Type B pancreatic cell (in vitro differentiated cells): ENCODE measurements around the gene ZNF865. TPM values are rescaled to one million over a fixed set of nuclear protein-coding genes. Genes with fewer than 3 reads are reported as not detected.

Experiments
- DNase-seq: peaks from one replicate; pipeline ENCODE4 v3.0.0; 2021; ENCODE audit warnings: mixed read lengths; ENCODE audit not compliant: unreplicated experiment; ENCODE audit errors: extremely low spot score
- H3K27ac Mint-ChIP-seq: 2 replicates; pipeline ENCODE4 v1.8.0; 2021; ENCODE audit warnings: mild to moderate bottlenecking, mixed read lengths
- H3K27me3 Mint-ChIP-seq: 2 replicates; pipeline ENCODE4 v1.8.0; 2021; ENCODE audit warnings: mixed read lengths
- H3K36me3 Mint-ChIP-seq: 2 replicates; pipeline ENCODE4 v1.8.0; 2021; ENCODE audit warnings: mixed read lengths
- H3K4me1 Mint-ChIP-seq: one replicate; pipeline ENCODE4 v1.8.0; 2021; ENCODE audit warnings: mixed read lengths; ENCODE audit not compliant: unreplicated experiment
- H3K4me3 Mint-ChIP-seq: 2 replicates; pipeline ENCODE4 v1.8.0; 2021; ENCODE audit warnings: mild to moderate bottlenecking, mixed read lengths
- H3K9me3 Mint-ChIP-seq: 2 replicates; pipeline ENCODE4 v1.8.0; 2021; ENCODE audit warnings: mixed read lengths
- CTCF ChIP-seq: fragments of 200-600 bp; sonication (generic); conservative IDR thresholded peaks from 2 replicates; pipeline ENCODE4 v1.5.0; 2021; ENCODE audit warnings: antibody characterized with exemption, mild to moderate bottlenecking
- total RNA-seq: library from RNA; stranded (reverse); gene quantifications from 2 replicates; pipeline ENCODE4 v1.2.1, GENCODE V29; 2021; ENCODE audit warnings: low replicate concordance

The ZNF865 gene
- total RNA-seq, 1 donor from 2014 or later = 16.2 TPM

- no peak overlapping the region for H3K27ac Mint-ChIP-seq
- H3K27me3 Mint-ChIP-seq = no peaks in the 10 kb centered on the region
- no peaks in the 10 kb centered on the region for H3K9me3 Mint-ChIP-seq
- H3K4me3 Mint-ChIP-seq = no peak overlapping the region
- H3K4me1 Mint-ChIP-seq = peaks cover 14% of the 10 kb centered on the region
- peaks cover 29% of the 10 kb centered on the region for H3K36me3 Mint-ChIP-seq
- no peak for DNase-seq
- no peak for TF ChIP-seq CTCF
These were observed 12.9 kb upstream of the ZNF865 start for GRCh38 chr19:55592391-55593090.

DNA sequence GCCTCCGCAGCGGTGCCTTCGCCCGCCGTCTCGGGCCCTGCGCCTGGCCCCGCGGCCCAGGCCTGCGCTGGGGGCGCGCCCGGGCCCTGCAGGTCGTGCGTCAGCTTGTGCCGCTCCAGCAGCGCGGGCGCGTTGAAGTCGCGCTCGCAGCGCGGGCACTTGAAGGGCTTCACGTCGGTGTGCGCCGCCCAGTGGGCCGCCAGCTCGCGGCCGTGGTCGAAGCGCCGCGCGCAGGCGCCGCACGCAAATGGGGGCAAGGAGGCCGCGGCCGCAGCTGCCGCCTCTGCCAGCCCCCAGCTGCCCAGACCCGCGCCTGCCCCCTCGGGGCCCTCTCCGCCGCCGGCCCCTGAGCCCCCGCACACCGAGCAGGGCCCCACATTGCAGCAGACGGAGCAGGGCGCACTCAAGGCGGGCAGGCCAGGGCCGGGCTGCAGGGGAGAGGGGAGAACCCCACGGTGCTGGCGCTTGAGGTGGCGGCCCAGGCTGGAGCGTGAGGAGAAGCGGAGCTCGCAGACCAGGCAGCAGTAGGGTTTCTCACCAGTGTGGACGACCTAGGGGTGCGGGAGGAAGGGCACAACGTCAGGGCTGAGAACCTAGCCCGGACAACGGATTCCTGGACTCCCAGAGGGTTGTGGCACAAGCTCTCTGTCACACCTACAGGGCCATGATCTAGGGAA is 12.2 kb upstream of the ZNF865 start:
- Mint-ChIP-seq H3K4me3 (no peak overlapping the region), H3K9me3 (no peaks in the 10 kb centered on the region), H3K27me3 (no peaks in the 10 kb centered on the region), H3K36me3 (peaks cover 29% of the 10 kb centered on the region), H3K27ac (no peak overlapping the region), H3K4me1 (peaks cover 14% of the 10 kb centered on the region)
- DNase-seq = no peak
- no peak for TF ChIP-seq CTCF

GRCh38 chr19:55594996-55595545 is 10.4 kb upstream of the ZNF865 start:
- Mint-ChIP-seq H3K4me3 (no peak overlapping the region), H3K9me3 (no peaks in the 10 kb centered on the region), H3K4me1 (peaks cover 15% of the 10 kb centered on the region), H3K36me3 (peaks cover 35% of the 10 kb centered on the region), H3K27ac (peak overlapping the region; percentile 7), H3K27me3 (no peaks in the 10 kb centered on the region)
- DNase-seq = no peak
- no peak for TF ChIP-seq CTCF

DNA sequence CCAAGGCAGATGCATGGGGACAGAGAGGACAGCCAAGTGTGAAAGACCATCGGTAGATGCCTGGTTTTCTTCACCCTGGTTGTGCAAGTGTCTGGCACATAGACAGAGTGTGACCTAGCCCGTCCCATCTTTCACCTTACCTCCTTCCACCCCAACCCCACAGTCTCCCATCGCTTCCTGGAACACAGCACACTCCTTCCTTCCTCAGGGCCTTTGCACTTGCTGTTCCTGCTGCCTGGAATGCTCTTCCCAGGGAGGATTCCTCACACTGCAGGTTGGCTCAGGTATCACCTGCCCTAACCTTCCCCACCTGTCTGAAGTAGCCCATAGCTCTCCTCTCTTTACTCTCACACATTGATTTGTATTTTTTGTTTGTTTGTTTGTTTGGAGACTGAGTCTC is 9.1 kb upstream of the ZNF865 start:
- Mint-ChIP-seq H3K27me3 (no peaks in the 10 kb centered on the region), H3K27ac (no peak overlapping the region), H3K36me3 (peaks cover 35% of the 10 kb centered on the region), H3K4me1 (peaks cover 17% of the 10 kb centered on the region), H3K9me3 (no peaks in the 10 kb centered on the region), H3K4me3 (no peak overlapping the region)
- no peak for TF ChIP-seq CTCF
- DNase-seq = no peak

DNA sequence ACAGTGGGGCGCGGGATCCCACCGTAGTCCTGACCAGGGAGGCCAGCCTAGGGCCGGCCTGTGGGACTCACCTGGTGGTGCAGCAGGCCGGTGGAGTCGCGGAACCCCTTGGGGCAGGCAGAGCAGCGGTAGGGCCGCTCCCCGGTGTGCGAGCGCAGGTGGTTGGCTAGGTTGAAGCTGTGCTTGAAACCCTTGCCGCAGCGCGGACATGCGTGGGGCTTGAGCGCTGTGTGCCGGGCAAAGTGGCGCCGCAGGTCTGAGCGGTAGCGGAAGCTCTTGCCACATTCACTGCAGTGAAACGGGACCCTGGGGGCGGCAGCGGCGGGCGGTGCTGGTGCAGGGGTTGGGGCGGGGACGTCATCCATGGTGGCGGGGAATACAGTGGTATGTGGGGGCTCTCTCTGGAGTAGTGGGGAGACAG is 7.9 kb upstream of the ZNF865 start:
- no peak for TF ChIP-seq CTCF
- H3K27ac Mint-ChIP-seq = no peak overlapping the region
- peaks cover 21% of the 10 kb centered on the region for H3K4me1 Mint-ChIP-seq
- DNase-seq = no peak
- H3K36me3 Mint-ChIP-seq = peaks cover 32% of the 10 kb centered on the region
- H3K9me3 Mint-ChIP-seq = no peaks in the 10 kb centered on the region
- no peaks in the 10 kb centered on the region for H3K27me3 Mint-ChIP-seq
- no peak overlapping the region for H3K4me3 Mint-ChIP-seq
